WI38 (cell line): ENCODE measurements around the gene ATXN7.

Source experiments
- H3K4me3 ChIP-seq: 2 replicates; pipeline ENCODE4 v1.5.1; 2011; ENCODE audit warnings: low read depth, mild to moderate bottlenecking, control low read depth, low read length
- CTCF ChIP-seq: IDR thresholded peaks from 2 replicates; pipeline ENCODE4 v1.5.1; 2012; ENCODE audit warnings: low read depth, mild to moderate bottlenecking, control low read depth, low read length

The ATXN7 gene

GRCh38 chr3:63934041-63934866, 70.6 kb downstream of the ATXN7 start:
- no peak overlapping the region for H3K4me3 ChIP-seq
- no peak for TF ChIP-seq CTCF

GRCh38 chr3:63936925-63937324, 73.3 kb downstream of the ATXN7 start:
- no peak for TF ChIP-seq CTCF

GRCh38 chr3:63937661-63938651, 74.3 kb downstream of the ATXN7 start:
- H3K4me3 ChIP-seq: no peak overlapping the region
- no peak for TF ChIP-seq CTCF

More at GRCh38 chr3:63936925-63937324, 73.3 kb downstream of the ATXN7 start:
- no peak overlapping the region for H3K4me3 ChIP-seq

GRCh38 chr3:63940389-63940757, 76.7 kb downstream of the ATXN7 start:
- no peak for TF ChIP-seq CTCF

GRCh38 chr3:63942528-63942927, 78.9 kb downstream of the ATXN7 start:
- no peak overlapping the region for H3K4me3 ChIP-seq
- TF ChIP-seq CTCF: no peak

More at GRCh38 chr3:63940389-63940757, 76.7 kb downstream of the ATXN7 start:
- no peak overlapping the region for H3K4me3 ChIP-seq

- no peak for TF ChIP-seq CTCF
- H3K4me3 ChIP-seq: no peak overlapping the region
Observed at GRCh38 chr3:63943678-63944077, 80.0 kb downstream of the ATXN7 start.
